WTC11 (cell line): Measurements from ENCODE around the gene ANXA6. TPM values are rescaled to one million over a fixed set of nuclear protein-coding genes. Genes with fewer than 3 reads are reported as not detected.

Source experiments
- ATAC-seq: fragments of 200-7000 bp; cut with Tn5 transposase; 2 replicates; pipeline ENCODE4 v1.10.0; 2021; ENCODE audit warnings: mild to moderate bottlenecking, moderate library complexity
- CTCF ChIA-PET: fragments of 300-600 bp; sonication (Branson Sonifier 250); formaldehyde crosslinking; loops from one replicate; lab custom pipeline; 2021; ENCODE audit warnings: antibody characterized with exemption; lab: Charles Lee
- POLR2A ChIA-PET: fragments of 350-600 bp; sonication (Branson Sonifier 250); formaldehyde crosslinking; loops from one replicate; lab custom pipeline; 2021; ENCODE audit warnings: antibody characterized with exemption; lab: Charles Lee
- DNase-seq: peaks from one replicate; pipeline ENCODE4 v3.0.0; 2021; ENCODE audit warnings: low spot score
- H3K27ac Mint-ChIP-seq: 2 replicates; pipeline ENCODE4 v1.8.0; 2021; ENCODE audit warnings: mixed read lengths
- H3K27me3 Mint-ChIP-seq: 2 replicates; pipeline ENCODE4 v1.8.0; 2021; ENCODE audit warnings: low read depth, mild to moderate bottlenecking, moderate library complexity, mixed read lengths
- H3K36me3 Mint-ChIP-seq: 2 replicates; pipeline ENCODE4 v1.8.0; 2021; ENCODE audit warnings: mixed read lengths
- H3K4me1 Mint-ChIP-seq: 2 replicates; pipeline ENCODE4 v1.8.0; 2022; ENCODE audit warnings: mixed read lengths
- H3K4me3 Mint-ChIP-seq: 2 replicates; pipeline ENCODE4 v1.8.0; 2021; ENCODE audit warnings: mild to moderate bottlenecking, moderate library complexity, mixed read lengths
- H3K9me3 Mint-ChIP-seq: 2 replicates; pipeline ENCODE4 v1.8.0; 2021; ENCODE audit warnings: mixed read lengths
- MXD4 ChIP-seq: fragments of 250-450 bp; sonication (Bioruptor Pico); IDR thresholded peaks from 2 replicates; pipeline ENCODE4 v1.8.0; 2021; ENCODE audit warnings: mild to moderate bottlenecking, moderate library complexity, borderline replicate concordance
- NR2C2 ChIP-seq: sonication (generic); formaldehyde crosslinking; IDR thresholded peaks from 2 replicates; pipeline ENCODE4 v1.8.0; 2022; ENCODE audit warnings: mild to moderate bottlenecking, missing genetic modification reagents
- NR3C1 ChIP-seq: sonication (generic); formaldehyde crosslinking; conservative IDR thresholded peaks from 2 replicates; pipeline ENCODE4 v1.8.1; 2023; ENCODE audit warnings: low read depth, mild to moderate bottlenecking, missing genetic modification reagents
- TP53 ChIP-seq: sonication (generic); formaldehyde crosslinking; IDR thresholded peaks from 2 replicates; pipeline ENCODE4 v1.8.1; 2023; ENCODE audit warnings: mild to moderate bottlenecking, missing genetic modification reagents
- ZNF121 ChIP-seq: sonication (generic); formaldehyde crosslinking; IDR thresholded peaks from 2 replicates; pipeline ENCODE4 v1.8.0; 2023; ENCODE audit warnings: missing genetic modification reagents
- ZNF219 ChIP-seq: sonication (generic); formaldehyde crosslinking; IDR thresholded peaks from 2 replicates; pipeline ENCODE4 v1.8.0; 2023; ENCODE audit warnings: missing genetic modification reagents, mild to moderate bottlenecking, borderline replicate concordance
- total RNA-seq: library from RNA; stranded (reverse); gene quantifications from 3 replicates; pipeline ENCODE4 v1.2.3, GENCODE V29; 2021
- TF ChIP-seq, protein P1 (sequence below): sonication (generic); formaldehyde crosslinking; IDR thresholded peaks from 2 replicates; pipeline ENCODE4 v1.8.1; 2023; ENCODE audit warnings: mild to moderate bottlenecking, missing genetic modification reagents
- TF ChIP-seq, protein P2 (sequence below): fragments of 200-600 bp; IDR thresholded peaks from 2 replicates; pipeline ENCODE4 v1.8.0; 2022; ENCODE audit warnings: antibody characterized with exemption
- TF ChIP-seq, protein P3 (sequence below): fragments of 250-450 bp; sonication (Bioruptor Pico); IDR thresholded peaks from 2 replicates; pipeline ENCODE4 v1.9.0; 2021; ENCODE audit warnings: mild to moderate bottlenecking
- TF ChIP-seq, protein P4 (sequence below): fragments of 250-450 bp; sonication (Bioruptor Pico); conservative IDR thresholded peaks from 2 replicates; pipeline ENCODE4 v1.9.0; 2021; ENCODE audit warnings: mild to moderate bottlenecking
- TF ChIP-seq, protein P5 (sequence below): sonication (generic); formaldehyde crosslinking; conservative IDR thresholded peaks from 2 replicates; pipeline ENCODE4 v1.8.1; 2023; ENCODE audit warnings: mild to moderate bottlenecking, low read depth, missing genetic modification reagents, moderate library complexity
- TF ChIP-seq, protein P6 (sequence below): sonication (generic); formaldehyde crosslinking; IDR thresholded peaks from 2 replicates; pipeline ENCODE4 v1.8.1; 2022; ENCODE audit warnings: low read depth, mild to moderate bottlenecking, moderate library complexity, missing genetic modification reagents, borderline replicate concordance
- TF ChIP-seq, protein P7 (sequence below): sonication (generic); formaldehyde crosslinking; IDR thresholded peaks from 2 replicates; pipeline ENCODE4 v1.8.0; 2023; ENCODE audit warnings: missing genetic modification reagents
- TF ChIP-seq, protein P8 (sequence below): sonication (generic); formaldehyde crosslinking; IDR thresholded peaks from 2 replicates; pipeline ENCODE4 v1.8.0; 2022; ENCODE audit warnings: missing genetic modification reagents

ANXA6 gene
- total RNA-seq, 1 experiment from 2014 or later, result 92.8 TPM

DNA sequence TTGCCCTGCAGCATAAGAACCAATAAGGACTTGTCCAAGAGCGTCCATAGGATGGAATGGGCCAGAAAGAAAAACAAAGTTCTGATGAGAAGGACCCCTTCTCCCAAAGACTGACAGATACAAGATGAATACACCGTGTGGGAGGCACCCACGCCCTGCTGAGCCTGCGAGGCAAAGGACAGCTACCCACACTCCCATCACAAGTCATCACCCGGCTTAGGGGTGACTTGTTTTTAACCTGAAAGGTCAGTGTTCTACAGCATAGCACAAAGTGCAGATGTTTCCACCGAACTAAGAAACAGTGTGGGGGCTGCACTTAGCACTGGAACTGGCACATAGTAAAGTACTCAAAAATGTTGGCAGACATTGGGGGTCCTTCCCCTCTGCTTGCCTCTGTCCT lies 90.7 kb downstream of the ANXA6 start:
- Mint-ChIP-seq H3K27ac (no peak overlapping the region), H3K4me3 (no peak overlapping the region), H3K36me3 (peaks cover 17% of the 10 kb centered on the region), H3K9me3 (no peaks in the 10 kb centered on the region), H3K27me3 (no peaks in the 10 kb centered on the region), H3K4me1 (peaks cover 17% of the 10 kb centered on the region)
- DNase-seq, result no peak
- ATAC-seq, result no peak
- TF ChIP-seq, protein P1, sequence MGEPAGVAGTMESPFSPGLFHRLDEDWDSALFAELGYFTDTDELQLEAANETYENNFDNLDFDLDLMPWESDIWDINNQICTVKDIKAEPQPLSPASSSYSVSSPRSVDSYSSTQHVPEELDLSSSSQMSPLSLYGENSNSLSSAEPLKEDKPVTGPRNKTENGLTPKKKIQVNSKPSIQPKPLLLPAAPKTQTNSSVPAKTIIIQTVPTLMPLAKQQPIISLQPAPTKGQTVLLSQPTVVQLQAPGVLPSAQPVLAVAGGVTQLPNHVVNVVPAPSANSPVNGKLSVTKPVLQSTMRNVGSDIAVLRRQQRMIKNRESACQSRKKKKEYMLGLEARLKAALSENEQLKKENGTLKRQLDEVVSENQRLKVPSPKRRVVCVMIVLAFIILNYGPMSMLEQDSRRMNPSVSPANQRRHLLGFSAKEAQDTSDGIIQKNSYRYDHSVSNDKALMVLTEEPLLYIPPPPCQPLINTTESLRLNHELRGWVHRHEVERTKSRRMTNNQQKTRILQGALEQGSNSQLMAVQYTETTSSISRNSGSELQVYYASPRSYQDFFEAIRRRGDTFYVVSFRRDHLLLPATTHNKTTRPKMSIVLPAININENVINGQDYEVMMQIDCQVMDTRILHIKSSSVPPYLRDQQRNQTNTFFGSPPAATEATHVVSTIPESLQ (CRISPR knock-in tag), result no peak
- TF ChIP-seq, protein P2, sequence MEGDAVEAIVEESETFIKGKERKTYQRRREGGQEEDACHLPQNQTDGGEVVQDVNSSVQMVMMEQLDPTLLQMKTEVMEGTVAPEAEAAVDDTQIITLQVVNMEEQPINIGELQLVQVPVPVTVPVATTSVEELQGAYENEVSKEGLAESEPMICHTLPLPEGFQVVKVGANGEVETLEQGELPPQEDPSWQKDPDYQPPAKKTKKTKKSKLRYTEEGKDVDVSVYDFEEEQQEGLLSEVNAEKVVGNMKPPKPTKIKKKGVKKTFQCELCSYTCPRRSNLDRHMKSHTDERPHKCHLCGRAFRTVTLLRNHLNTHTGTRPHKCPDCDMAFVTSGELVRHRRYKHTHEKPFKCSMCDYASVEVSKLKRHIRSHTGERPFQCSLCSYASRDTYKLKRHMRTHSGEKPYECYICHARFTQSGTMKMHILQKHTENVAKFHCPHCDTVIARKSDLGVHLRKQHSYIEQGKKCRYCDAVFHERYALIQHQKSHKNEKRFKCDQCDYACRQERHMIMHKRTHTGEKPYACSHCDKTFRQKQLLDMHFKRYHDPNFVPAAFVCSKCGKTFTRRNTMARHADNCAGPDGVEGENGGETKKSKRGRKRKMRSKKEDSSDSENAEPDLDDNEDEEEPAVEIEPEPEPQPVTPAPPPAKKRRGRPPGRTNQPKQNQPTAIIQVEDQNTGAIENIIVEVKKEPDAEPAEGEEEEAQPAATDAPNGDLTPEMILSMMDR, result no peak
- TF ChIP-seq, protein P3, sequence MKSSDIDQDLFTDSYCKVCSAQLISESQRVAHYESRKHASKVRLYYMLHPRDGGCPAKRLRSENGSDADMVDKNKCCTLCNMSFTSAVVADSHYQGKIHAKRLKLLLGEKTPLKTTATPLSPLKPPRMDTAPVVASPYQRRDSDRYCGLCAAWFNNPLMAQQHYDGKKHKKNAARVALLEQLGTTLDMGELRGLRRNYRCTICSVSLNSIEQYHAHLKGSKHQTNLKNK (CRISPR knock-in tag), result no peak
- TF ChIP-seq, protein P4, sequence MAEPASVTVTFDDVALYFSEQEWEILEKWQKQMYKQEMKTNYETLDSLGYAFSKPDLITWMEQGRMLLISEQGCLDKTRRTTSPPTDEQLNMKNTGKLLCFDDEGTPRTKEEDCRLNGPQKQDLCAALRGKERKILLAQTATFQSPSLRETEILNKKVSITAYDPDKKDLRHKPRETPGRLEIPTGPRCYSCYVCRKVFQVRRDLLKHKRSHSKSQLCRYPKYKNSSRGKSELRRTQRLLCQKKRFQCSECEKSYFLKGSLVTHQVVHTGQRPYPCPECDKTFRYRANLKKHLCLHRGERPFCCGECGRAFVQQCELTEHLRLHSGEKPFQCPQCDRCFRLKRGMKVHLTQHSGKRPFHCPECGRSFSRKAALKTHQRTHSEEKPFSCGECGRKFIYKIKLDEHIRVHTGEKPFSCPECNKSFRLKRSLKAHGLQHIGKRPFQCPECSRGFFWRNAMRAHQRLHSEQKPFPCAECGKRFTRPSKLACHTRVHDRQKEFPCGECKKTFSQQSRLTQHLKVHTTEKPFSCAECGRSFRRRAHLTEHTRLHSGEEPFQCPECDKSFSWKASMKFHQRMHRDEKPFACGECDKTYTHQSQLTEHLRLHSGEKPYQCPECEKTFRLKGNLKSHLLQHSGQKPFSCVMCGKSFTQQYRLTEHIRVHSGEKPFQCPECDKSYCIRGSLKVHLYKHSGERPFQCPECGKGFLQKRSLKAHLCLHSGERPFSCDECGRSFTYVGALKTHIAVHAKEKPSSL, result no peak
- TF ChIP-seq, protein P5, sequence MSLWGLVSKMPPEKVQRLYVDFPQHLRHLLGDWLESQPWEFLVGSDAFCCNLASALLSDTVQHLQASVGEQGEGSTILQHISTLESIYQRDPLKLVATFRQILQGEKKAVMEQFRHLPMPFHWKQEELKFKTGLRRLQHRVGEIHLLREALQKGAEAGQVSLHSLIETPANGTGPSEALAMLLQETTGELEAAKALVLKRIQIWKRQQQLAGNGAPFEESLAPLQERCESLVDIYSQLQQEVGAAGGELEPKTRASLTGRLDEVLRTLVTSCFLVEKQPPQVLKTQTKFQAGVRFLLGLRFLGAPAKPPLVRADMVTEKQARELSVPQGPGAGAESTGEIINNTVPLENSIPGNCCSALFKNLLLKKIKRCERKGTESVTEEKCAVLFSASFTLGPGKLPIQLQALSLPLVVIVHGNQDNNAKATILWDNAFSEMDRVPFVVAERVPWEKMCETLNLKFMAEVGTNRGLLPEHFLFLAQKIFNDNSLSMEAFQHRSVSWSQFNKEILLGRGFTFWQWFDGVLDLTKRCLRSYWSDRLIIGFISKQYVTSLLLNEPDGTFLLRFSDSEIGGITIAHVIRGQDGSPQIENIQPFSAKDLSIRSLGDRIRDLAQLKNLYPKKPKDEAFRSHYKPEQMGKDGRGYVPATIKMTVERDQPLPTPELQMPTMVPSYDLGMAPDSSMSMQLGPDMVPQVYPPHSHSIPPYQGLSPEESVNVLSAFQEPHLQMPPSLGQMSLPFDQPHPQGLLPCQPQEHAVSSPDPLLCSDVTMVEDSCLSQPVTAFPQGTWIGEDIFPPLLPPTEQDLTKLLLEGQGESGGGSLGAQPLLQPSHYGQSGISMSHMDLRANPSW (CRISPR knock-in tag), result no peak
- no peak for TF ChIP-seq ZNF219 (CRISPR knock-in tag)
- ChIA-PET CTCF (interaction anchor here (1.1 kb wide), 1 partner anchor 15 kb away, joined by 3 read pairs; no protein-coding TSS in a partner anchor), POLR2A (no interaction called here)

DNA sequence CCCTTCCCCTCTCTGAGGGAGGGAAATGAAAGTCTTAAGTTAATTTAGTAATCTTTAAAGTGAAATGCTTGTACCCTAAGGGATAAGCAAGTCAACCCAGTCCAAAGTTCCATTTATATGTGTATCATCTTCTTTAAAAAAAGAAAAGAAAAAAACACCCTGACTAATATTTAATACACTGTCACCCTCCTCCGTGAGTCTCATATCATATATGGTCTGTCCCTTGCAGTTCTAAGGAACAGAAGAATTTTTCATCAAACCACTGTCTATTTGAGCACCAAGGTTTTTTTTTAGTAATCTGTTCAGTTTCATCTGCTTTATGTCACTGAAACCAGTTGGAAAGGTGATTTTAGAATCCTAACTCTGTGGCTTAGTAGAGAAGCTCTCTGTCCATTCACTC lies 92.0 kb downstream of the ANXA6 start:
- POLR2A ChIA-PET, result no interaction called here
- Mint-ChIP-seq H3K27me3 (no peaks in the 10 kb centered on the region), H3K4me1 (peaks cover 17% of the 10 kb centered on the region), H3K36me3 (peaks cover 27% of the 10 kb centered on the region), H3K27ac (peak overlapping the region; percentile 57; the same call in 1 of the 2 replicates), H3K9me3 (no peaks in the 10 kb centered on the region), H3K4me3 (no peak overlapping the region)
- no peak for TF ChIP-seq NR2C2
- ATAC-seq (no peak), DNase-seq (no peak)
- CTCF ChIA-PET, result interaction anchor here (1.2 to 4.5 kb wide), 3 partner anchors 15 to 50 kb away, joined by 5 to 37 read pairs (median 15); no protein-coding TSS in a partner anchor

DNA sequence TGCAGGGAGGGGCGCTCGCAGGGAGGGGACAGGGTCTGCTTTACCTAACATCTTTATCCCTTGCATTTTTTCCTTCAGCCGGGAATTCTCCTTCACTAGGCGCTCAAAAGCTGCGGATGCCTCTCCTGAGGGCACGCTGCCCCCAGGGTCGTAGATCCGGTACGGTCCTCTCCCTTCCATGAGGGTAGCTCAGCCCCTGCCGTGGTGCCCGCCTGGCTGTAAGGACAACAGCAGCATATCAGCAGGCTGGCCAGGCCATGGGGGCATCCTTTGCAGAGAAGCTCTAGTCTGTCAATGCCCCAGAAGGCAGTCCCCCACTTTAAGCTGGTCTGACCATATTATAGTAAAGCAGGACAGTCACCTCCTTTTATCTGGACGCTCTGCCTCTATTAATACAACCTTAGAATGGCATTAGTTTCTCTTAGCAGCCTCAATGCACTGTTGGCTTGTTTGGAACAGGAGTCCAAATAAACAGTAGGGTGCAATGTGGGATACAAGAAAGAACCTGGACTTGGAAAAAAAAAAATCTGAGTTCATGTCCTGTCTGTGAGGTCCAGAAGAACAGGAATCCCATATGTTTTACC lies 92.6 kb downstream of the ANXA6 start:
- H3K4me1 Mint-ChIP-seq, result peaks cover 17% of the 10 kb centered on the region
- POLR2A ChIA-PET, result no interaction called here
- no peak for TF ChIP-seq TP53 (CRISPR knock-in tag)
- TF ChIP-seq MXD4, result no peak
- TF ChIP-seq ZNF121, result no peak
- TF ChIP-seq NR3C1 (CRISPR knock-in tag), result no peak
- TF ChIP-seq, protein P6, sequence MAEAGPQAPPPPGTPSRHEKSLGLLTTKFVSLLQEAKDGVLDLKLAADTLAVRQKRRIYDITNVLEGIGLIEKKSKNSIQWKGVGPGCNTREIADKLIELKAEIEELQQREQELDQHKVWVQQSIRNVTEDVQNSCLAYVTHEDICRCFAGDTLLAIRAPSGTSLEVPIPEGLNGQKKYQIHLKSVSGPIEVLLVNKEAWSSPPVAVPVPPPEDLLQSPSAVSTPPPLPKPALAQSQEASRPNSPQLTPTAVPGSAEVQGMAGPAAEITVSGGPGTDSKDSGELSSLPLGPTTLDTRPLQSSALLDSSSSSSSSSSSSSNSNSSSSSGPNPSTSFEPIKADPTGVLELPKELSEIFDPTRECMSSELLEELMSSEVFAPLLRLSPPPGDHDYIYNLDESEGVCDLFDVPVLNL (CRISPR knock-in tag), result no peak
- TF ChIP-seq, protein P7, sequence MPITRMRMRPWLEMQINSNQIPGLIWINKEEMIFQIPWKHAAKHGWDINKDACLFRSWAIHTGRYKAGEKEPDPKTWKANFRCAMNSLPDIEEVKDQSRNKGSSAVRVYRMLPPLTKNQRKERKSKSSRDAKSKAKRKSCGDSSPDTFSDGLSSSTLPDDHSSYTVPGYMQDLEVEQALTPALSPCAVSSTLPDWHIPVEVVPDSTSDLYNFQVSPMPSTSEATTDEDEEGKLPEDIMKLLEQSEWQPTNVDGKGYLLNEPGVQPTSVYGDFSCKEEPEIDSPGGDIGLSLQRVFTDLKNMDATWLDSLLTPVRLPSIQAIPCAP (CRISPR knock-in tag), result no peak
- TF ChIP-seq, protein P8, sequence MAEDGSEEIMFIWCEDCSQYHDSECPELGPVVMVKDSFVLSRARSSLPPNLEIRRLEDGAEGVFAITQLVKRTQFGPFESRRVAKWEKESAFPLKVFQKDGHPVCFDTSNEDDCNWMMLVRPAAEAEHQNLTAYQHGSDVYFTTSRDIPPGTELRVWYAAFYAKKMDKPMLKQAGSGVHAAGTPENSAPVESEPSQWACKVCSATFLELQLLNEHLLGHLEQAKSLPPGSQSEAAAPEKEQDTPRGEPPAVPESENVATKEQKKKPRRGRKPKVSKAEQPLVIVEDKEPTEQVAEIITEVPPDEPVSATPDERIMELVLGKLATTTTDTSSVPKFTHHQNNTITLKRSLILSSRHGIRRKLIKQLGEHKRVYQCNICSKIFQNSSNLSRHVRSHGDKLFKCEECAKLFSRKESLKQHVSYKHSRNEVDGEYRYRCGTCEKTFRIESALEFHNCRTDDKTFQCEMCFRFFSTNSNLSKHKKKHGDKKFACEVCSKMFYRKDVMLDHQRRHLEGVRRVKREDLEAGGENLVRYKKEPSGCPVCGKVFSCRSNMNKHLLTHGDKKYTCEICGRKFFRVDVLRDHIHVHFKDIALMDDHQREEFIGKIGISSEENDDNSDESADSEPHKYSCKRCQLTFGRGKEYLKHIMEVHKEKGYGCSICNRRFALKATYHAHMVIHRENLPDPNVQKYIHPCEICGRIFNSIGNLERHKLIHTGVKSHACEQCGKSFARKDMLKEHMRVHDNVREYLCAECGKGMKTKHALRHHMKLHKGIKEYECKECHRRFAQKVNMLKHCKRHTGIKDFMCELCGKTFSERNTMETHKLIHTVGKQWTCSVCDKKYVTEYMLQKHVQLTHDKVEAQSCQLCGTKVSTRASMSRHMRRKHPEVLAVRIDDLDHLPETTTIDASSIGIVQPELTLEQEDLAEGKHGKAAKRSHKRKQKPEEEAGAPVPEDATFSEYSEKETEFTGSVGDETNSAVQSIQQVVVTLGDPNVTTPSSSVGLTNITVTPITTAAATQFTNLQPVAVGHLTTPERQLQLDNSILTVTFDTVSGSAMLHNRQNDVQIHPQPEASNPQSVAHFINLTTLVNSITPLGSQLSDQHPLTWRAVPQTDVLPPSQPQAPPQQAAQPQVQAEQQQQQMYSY (CRISPR knock-in tag), result no peak

More for the DNA sequence above, 92.6 kb downstream of the ANXA6 start:
- no peaks in the 10 kb centered on the region for H3K27me3 Mint-ChIP-seq
- ATAC-seq, result no peak
- no peak overlapping the region for H3K27ac Mint-ChIP-seq
- CTCF ChIA-PET, result interaction anchor here (1.9 to 4.5 kb wide), 3 partner anchors 14 to 51 kb away, joined by 6 to 37 read pairs (median 15); no protein-coding TSS in a partner anchor
- H3K36me3 Mint-ChIP-seq, result peaks cover 27% of the 10 kb centered on the region
- H3K9me3 Mint-ChIP-seq, result no peaks in the 10 kb centered on the region
- no peak for DNase-seq
- H3K4me3 Mint-ChIP-seq, result no peak overlapping the region
